HG03378 (cell line): Measurements from ENCODE around the gene RIMS4.

ENCODE experiments used
- ATAC-seq: cut with Tn5 transposase; IDR thresholded peaks from one replicate; pipeline ENCODE4 v1.9.1; 2021; ENCODE audit warnings: mild to moderate bottlenecking, moderate library complexity; ENCODE audit not compliant: unreplicated experiment

RIMS4 gene

DNA sequence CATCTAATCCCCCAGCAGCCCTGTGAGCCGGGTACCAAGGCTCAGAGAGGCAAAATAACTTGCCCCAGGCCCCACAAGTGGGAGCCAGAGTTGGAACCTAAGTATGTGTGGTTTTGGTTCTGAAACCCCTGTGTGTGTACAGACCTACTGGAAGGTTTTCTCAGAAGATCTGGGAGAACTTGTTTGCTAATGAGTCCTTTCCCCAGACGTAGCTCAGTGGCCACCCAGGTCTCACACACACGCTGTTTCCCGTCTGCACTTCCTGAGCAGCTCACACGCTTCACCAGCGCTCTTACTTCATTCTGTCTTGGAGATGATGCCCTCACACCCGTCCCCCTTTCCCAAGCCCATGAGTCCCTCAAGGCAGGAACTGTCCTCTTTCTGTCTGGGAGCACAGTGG, 87.0 kb downstream of the RIMS4 start:
- no peak for ATAC-seq

DNA sequence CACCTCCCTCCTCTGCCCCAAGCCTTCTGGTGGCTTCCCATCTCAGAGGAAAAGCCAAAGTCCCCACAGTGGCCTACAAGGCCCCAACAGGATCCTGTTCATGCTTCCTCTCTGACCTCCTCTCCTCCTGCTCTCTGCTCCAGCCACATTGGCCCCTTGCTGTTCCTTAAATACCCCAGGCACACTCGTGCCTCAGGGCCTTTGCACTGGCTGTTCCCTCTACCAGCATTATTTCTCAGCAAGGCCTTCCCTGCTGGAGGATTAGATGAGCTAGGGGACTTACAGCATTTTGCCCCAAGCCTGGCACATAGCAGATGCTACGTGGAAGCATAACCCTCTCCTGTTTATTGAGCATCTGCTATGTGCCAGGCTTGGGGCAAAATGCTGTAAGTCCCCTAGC, 87.4 kb downstream of the RIMS4 start:
- no peak for ATAC-seq

DNA sequence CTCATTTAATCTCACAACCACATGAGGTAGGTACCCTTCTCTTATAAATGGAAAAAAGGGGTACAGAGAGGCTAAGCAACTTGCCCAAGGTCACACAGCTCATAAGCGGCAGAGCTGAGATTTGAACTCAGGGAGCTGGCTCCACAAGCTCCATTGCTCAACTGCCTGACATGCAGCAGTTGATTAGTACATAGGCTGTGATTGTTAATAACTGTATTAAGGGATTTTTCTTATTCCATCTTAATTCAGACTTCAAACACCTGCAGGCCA, 88.6 kb downstream of the RIMS4 start:
- no peak for ATAC-seq

DNA sequence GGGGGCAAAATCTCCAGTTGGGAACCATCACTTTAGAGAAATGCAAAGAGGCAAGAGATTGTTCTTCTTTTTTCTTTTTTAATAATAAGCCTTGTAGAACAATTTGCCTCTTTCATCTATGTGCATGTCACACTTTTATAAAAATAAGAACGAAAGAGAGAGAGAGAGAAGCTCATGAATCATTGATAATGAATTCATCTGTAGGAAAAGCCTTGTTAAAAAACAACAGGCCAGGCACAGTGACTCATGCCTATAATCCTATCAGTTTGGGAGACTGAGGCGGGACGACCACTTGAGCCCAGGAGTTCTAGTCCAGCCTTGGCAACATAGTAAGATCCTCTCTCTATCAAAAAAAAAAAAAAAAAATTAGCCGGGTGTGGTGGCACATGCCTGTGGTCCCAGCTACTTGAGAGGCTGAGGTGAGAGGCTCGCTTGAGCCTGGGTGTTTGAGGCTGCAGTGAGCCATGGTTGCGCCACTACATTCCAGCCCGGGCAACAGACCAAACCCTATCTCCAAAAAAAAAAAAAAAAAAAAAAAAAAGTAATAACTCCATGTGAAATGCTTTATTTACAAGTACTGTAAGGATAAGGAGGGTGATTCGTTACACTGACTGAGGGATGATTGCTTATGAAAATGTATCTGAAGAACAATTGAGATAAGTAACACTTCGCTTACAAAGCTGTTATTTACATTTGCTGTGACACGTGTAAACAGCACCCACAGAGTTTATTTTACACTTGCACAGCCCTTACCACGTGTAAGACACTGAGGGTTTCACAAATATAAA, 89.2 kb downstream of the RIMS4 start:
- no peak for ATAC-seq

DNA sequence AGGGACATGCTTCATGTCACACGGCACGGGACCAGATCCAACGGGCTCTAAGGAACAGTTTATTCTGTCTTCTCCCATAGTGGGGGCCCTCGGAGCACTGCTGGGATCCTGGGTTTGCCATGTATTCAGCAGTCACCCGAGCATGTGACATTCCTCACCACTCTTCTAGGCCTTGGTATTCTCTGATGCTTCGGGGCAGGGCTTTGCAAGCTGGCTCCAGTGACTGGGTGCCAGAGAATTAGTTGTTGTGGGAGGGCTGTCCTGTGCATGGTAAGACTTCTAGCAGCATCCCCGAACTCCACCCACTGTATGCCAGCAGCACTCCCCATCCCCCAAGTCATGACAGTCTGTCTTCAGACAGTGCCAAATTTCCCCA, 89.7 kb downstream of the RIMS4 start:
- ATAC-seq: no peak

DNA sequence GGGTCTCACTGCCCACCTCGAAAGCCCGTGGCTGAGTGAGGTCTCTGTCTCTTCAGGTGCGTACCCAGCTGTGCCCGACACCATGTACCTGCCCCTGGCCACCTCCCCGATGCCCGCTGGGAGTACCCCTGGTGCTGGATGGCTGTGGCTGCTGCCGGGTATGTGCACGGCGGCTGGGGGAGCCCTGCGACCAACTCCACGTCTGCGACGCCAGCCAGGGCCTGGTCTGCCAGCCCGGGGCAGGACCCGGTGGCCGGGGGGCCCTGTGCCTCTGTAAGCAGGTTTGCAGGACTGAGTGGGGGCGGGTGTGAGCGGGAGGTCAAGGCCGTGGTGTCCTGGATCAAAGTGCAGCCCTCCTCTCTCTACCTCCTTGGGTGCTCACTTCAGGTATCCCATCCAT, 90.5 kb downstream of the RIMS4 start:
- ATAC-seq: no peak

DNA sequence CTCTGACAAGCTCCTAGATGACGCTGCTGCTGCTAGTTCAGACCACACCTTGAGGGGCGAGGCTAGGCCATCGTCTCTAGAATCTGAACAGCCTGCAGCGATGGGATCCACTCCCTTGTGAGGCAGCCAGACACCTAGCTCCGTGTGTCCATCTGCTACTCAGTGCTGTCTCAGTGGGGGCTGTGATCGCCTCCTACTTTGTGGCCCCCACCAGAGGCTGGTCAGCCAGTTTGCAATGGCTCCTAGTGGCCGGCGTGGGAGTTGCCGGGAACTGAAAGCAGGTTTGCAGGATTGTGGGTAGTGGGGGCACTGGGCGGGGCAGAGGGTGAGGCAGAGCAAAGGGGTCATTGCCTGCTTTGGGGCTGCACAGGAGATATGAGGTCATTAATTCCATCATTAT, 92.4 kb downstream of the RIMS4 start:
- no peak for ATAC-seq

DNA sequence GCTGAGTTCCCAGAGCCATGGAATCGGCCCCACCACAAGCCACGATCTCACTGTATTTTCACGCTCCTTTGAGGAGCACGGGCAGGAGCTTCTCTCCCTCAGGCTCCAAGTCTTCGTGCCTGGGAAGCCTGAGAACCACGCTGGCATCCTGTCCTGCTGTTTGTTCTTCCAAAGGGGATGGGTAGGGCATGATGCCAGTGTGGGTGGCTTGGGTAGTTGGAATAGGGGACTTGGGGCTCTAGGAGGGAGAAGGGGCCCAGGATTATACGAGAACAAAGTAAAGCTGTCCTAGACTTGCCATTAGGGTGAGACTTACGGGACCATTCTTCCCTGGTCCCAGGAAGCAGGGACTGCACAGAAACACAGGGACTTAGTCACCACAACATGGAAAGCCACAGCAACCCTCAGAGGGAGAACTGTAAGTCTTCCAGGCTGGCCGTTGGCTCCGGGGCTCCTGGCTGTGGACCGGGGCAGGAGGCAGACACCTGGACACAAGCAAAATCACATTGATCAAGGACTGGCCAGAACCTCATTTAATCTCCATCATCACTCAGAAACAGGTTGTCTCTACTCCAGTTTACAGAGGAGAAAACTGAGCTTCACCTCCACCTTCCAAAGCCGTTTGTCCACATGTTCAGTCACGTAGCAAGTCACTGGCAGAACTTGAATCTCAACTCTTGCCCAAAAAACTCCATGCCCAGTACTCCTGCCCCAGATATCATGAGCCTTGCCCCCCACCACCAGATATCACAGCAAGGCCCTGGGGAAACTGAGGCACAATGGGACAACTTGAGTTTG, 93.8 kb downstream of the RIMS4 start:
- no peak for ATAC-seq

DNA sequence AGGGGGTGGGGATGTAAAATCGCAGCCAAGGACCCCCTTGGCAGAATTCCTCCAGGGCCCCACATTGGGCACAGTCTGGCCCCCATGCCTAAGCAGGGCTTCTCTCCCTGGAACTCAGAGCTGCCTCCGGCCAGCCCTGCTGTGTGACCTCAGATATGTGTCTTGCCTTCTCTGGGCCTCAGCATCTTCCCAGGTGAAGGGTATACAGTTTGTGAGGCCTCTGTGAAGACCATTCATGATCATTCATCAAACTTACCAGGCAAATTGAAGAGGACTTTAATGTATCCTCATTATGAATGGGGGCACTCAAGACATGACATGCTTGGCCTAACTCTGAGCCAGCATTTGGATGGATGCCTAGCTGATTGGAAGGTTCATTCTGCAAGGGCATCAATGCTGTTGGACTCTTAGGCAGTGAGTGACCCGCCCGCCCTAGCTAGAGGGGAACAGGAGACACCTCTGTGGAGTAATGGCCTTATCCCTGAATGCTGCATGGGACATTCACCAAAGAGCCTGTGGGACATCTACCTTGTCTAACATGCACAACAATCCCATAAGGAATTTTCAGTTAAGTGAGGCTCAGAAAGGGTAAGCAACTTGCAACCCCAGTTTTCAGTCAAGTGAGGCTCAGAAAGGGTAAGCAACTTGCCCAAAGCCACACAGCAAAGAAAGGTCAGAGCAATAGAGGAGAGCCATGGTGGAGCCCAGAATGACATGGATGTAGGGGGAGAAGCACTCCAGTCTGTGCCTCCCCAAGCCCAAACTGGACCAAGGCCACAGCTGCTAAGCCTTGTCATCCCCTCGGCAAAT, 94.6 kb downstream of the RIMS4 start:
- ATAC-seq: no peak

DNA sequence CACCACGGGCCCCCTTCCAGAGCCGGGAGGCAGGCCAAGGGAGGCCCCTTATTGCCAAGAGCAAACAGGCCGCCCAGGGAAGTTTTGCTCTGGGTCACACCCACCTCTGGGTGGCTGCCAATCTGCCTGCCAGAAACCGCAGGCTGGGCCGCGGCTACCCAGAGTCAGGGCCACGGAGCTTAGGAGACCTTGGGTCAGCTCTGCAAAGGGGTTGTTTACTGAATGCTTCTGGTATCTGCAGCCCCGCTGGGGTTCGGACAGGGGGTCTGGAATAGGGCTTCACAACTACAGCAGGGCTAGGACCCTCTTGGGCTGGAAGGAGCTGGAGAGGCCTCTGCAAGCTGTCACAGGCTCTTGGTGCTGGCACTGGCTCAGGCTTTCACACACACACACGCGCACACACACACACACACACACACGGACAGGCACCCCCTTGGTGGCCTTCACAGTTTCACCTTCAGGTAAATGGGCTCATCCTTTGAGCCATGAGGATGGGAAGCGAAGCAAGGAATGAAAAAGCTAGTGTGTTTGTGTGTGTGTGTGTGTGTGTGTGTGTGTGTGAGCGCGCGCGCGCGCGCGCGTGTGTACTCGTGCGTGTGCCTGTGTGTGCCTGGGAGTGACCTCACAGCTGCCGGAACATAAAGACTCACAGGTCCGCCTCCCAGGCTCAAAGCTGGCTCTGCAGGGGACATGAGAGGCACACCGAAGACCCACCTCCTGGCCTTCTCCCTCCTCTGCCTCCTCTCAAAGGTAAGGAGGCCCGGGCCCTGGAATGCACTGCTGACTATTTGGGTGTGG, 95.4 kb downstream of the RIMS4 start, which contains the start of gene CCN5:
Gene CCN5, plus strand, starts transcription at position 669 of the 798 bp plus-strand sequence. Its CDS starts 22 bp downstream, at position 691.
- ATAC-seq: no peak

DNA sequence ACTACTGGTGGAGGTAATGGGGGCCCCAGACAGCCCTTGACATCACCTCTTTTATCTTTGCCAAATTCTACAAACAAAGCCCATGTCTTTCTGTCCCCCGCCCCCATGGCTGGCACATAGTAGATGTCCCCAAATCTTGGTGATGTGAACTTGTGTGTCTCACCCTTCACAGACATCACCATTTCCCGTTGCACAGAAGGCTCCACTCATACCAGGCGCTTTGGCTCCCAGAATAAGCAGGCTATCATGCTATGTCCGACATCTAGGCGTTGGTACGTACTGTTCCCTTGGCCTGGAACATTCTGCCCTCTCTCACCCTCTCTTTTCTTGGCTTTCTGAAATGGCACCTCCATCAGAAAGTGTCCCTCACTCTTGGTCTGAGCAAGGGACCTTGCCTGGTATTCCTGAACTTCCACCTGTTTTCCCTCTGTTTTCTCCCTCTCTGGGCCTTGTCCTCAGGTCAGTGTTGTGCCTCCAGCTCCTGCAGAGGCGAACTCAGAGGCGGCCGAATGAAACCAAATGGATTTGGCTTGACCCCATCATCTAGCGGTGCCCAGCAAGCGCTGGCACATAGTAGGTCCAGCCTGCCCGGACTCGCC, 96.1 kb downstream of the RIMS4 start:
- no peak for ATAC-seq

DNA sequence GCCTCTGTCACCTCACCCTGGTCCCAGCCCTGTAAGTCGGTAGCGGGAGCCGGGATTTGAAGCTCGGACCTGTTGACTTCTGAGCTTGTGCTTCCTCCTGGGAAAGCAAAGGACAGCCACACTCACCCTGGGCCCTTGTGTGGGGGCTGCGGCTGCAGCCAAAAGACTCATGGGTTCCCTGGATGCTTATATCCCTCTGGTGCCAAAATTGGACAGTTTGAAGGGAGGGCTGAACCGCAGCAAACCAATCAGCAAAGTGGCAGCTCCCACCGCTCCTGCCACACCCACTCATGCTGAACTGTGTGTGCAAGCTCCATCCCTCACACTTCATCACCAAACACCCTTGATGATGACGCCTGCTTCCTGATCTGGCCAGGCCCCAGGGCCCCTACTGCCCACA, 99.1 kb downstream of the RIMS4 start:
- no peak for ATAC-seq

DNA sequence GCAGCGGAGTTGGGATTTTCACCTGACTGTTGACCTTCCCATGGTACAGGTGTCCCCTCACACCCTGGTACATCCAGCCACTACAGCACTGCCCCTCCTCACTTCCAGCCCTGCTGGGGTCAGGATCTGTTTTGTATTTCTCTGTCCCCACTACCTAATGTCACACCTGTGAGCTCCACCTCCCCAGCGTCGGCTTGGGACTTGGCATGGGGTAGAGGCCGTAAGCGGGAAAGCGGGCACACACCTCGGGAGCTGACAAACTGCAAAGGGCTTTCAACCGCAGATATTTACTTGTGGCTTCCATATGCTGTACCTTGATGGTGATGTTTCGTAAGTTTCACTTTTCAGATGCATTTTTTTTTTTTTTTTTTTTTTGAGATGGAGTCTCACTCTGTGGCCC, 100.5 kb downstream of the RIMS4 start:
- no peak for ATAC-seq

DNA sequence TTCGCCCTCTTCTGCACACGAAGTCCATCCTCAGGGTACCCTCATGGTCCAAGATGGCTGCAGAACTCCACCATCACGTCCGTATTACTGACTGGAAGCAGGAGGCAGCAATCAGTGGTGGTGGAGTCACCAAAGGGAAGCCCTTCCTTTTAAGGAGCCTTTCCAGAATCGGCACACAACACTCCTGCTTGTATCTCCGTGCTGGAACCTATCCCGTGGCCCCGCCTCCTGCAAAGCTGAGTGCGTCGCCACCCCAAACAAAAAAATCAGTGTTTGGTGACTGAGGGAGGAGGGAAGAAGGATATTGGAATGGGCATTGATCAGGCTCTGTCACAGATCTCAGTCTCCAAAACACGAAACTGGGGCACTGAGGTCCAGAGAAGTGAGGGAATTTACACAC, 101.0 kb downstream of the RIMS4 start:
- no peak for ATAC-seq

DNA sequence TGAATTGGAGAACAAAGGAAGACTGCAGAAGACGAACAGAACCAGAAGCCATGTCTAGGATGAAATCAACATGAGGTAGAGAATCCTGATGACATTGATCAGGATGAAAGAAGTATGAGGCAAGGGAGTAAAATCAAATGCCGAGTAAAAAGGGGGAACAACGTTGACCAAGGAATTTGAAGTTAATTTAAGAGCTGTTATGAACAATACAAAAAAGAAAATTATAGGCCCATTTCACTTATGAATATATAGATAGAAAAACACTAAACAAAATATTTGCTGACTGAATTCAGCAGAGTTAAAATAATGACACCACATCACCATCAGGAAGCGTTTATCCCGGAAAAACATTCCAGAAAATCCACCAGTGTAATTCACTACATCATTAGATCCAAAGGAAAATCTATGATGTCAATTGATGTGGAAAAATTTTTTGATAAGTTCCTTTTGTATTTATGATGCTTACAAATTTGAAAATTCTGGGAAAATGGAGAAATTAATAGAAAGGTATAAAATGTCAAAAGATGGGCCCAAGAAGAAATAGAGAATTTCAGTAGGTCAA, 103.2 kb downstream of the RIMS4 start:
- no peak for ATAC-seq

DNA sequence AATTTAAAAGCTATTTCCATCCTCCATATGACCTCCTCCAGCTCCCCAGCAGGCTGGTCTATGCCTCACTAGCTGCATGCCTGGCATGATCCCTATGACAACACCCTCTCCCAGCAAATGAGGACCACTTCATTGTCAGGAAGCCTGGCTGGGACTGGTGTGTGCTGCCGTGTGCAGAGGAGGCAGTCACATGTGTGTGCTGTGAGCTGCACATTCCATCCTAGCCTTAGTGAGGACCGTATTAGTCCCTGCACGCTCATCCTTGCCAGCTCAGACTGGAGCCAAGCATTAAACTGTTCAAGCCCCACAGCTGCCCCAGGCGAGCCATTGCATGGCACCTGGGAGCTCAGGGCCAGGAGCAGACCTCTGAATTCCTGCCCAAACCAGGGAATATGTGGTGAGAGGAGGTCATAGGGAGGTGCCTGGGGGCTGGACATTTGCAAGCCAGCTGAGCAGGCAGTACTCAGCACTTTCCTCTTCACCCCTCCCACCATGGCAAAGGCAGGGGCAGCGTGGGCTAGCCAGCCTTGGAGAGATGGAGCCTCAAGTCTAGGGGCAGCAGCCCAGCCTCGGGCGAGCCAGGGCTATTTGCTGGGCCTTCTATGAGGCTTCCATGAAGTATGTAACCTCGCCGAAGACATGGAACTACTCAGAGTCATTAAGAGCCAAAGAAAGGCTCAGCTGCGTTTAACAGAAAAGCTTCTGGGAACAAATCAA, 103.9 kb downstream of the RIMS4 start:
- no peak for ATAC-seq

DNA sequence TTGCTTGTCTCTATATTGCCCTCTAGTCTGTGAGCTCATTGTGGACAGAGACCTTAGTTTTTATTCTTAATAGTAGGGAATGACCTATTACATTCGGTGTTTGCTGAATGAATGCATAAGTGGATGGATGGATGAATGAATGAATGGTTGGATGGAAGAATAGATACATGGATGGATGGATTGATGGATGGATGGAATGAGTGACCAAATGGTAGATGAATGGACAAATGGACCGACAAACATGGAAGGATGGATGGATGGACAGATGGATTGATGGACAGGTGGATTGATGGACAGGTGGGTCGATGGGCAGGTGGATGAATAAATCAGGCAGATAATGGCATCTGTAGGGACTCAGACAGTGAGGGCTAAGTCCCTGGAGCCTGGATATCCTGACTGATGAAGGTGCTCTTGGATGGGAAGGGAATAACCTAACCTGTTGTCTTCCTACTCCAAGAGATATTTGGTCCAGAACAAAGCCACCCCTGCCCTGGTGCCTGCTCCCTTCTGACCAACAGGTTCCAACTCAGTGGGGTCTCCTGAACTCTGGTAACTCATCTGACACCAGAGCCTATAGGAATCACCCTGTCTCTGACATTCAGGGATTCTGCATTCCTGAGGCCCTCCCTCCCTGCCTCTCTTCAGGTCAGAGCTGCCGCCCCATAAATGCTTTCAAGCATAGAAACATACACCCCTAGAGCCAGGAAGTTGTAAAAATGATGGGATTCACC, 104.8 kb downstream of the RIMS4 start:
- no peak for ATAC-seq

DNA sequence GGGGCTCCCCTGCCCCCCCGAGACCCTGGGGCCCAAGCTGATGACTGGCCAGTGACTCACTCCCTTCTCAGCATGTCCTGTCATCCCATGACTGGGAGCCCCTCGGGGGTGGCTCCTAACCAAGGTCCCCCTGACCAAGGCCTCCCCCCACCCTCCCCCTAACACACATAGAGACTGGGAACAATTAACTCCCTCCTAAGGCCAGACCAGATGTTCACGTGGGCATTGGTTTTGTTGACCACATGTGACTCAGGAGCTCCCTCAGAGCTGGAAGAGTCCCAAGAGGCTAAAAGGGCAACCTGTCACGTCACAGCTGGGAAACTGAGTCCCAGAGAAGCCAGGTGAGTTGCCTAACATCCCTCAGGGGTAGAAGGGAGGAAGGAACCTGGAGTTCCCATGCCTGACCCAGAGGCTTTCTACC, 105.8 kb downstream of the RIMS4 start:
- ATAC-seq: no peak

DNA sequence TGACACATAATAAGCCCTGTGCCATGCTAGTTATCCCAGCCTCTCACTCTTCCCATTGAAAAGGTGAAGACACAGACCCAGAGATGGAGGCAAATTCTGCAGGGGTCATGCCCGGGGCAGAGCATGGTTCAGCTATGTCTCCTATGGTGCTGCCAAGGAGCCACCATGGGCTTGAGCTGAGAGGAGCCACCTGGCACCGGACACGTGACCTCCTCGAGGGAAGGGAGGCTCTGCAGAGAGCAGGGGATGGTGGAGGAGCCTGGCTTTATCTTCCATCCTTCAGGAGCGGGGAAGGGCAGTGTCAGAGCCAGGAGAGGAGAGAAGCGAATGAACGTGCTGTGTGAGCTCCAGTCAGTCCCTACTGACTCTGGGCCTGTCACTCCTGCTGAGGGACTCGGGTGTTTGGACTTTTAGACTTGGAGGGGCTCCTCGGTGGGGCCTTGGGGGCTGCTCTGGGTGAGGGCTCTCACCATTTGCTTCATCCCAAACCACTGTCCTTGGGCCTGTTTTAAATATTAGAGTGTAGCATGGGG, 106.3 kb downstream of the RIMS4 start:
- ATAC-seq: no peak
